ENCODE measurements around the gene TJP1. TPM values are rescaled to one million over a fixed set of nuclear protein-coding genes. Genes with fewer than 3 reads are reported as not detected.

Gene TJP1
- total and polyA plus RNA-seq, 2 of the 8 experiments (the other 6 are each of a cell fraction or from before 2014, with no cell fraction given) = 46.3 to 138 TPM

- no peak overlapping the region for H4K5ac ChIP-seq (ENCODE audit: insufficient read length, low read depth, low read length)
- H3K23me2 ChIP-seq (ENCODE audit: low read depth, low read length) = no peaks in the 10 kb centered on the region
- ChIA-PET POLR2A (ENCODE audit: partially characterized antibody) (no interaction called here), CTCF (ENCODE audit: partially characterized antibody) (interaction anchor here (1.2 to 2.4 kb wide), 5 partner anchors 11 to 75 kb away, joined by 3 to 7 read pairs (median 3); no protein-coding TSS in a partner anchor)
- no peaks in the 10 kb centered on the region for H4K20me1 ChIP-seq (replicated peaks in 1 of 2; ENCODE audit: control insufficient read depth in 1 of 2, insufficient read depth in 2 of 2, low read length in 2 of 2)
- TF ChIP-seq SIN3A (conservative IDR thresholded peaks at IDR 0.05 in 1 of 2, IDR thresholded peaks at IDR 0.05 in 1 of 2; ENCODE audit: low read depth in 1 of 2, low read length in 2 of 2) (no peak), PHF8 (conservative IDR thresholded peaks at IDR 0.05; ENCODE audit: low read depth, low read length) (no peak), SUZ12 (IDR thresholded peaks at IDR 0.05; ENCODE audit: low read length) (no peak), ASH2L (IDR thresholded peaks at IDR 0.05; ENCODE audit: low read length) (no peak), GTF2F1 (IDR thresholded peaks at IDR 0.05; ENCODE audit: borderline replicate concordance, low read depth, low read length) (no peak), BACH1 (IDR thresholded peaks at IDR 0.05; ENCODE audit: low read length) (no peak), FOSL1 (IDR thresholded peaks at IDR 0.05; ENCODE audit: insufficient read depth, low read depth, low read length) (no peak), SIX5 (IDR thresholded peaks at IDR 0.05; ENCODE audit: low read depth, low read length) (no peak), POLR2AphosphoS5 (IDR thresholded peaks at IDR 0.05; ENCODE audit: low read depth, low read length) (no peak), SRF (IDR thresholded peaks at IDR 0.05; ENCODE audit: low read depth, low read length) (no peak), TAF1 (IDR thresholded peaks at IDR 0.05; ENCODE audit: low read depth, low read length) (no peak), EGR1 (IDR thresholded peaks at IDR 0.05; ENCODE audit: borderline replicate concordance, low read depth, low read length) (no peak)
- DNase-seq (ENCODE audit: low read depth in 1 of 2, low spot score in 2 of 2) (no peak), FAIRE-seq (no peak)
- H2BK15ac ChIP-seq (ENCODE audit: low read length) = no peak overlapping the region
- H3K56ac ChIP-seq (replicated peaks; ENCODE audit: insufficient read length, low read depth, low read length) = no peak overlapping the region
- H3K9ac ChIP-seq (replicated peaks in 1 of 4; ENCODE audit: extremely low read depth in 1 of 4, low read depth in 3 of 4, low read length in 3 of 4) = no peak overlapping the region
- peaks cover 0 to 9% (median 3%) of the 10 kb centered on the region in 4 experiments; a peak in 4 of 7 replicates for H3K4me1 ChIP-seq (replicated peaks in 1 of 4; ENCODE audit: control insufficient read depth in 3 of 4, insufficient read depth in 4 of 4, low read length in 3 of 4)
- H2AFZ ChIP-seq (ENCODE audit: low read length) = no peak overlapping the region
- H3K18ac ChIP-seq (ENCODE audit: extremely low read depth, low read length) = no peak overlapping the region
- no peak overlapping the region for H2BK20ac ChIP-seq (ENCODE audit: low read length)
- H3K79me1 ChIP-seq (ENCODE audit: low read depth, low read length) = no peaks in the 10 kb centered on the region
- H3K27me3 ChIP-seq (replicated peaks in 1 of 4; ENCODE audit: control insufficient read depth in 3 of 4, extremely low read depth in 1 of 4, insufficient read depth in 3 of 4, low read length in 3 of 4) = no peaks in the 10 kb centered on the region
- H2BK120ac ChIP-seq (replicated peaks; ENCODE audit: low read depth, low read length) = no peak overlapping the region
- H3K9me3 ChIP-seq (ENCODE audit: insufficient read depth in 2 of 2, low read depth in 1 of 2, low read length in 1 of 2) = no peaks in the 10 kb centered on the region
- H3K27ac ChIP-seq (ENCODE audit: low read depth, low read length) = no peak overlapping the region
- H3K4me2 ChIP-seq (ENCODE audit: insufficient read depth in 1 of 2, low read depth in 2 of 2, low read length in 2 of 2) = no peak overlapping the region
- 78% methylated on average over 3 of the region's 3 CpGs; no CpG with 5 or more reads in 1 of the 2 experiments for WGBS, 2 experiments (ENCODE audit: extremely low coverage in 1 of 2, insufficient coverage in 1 of 2, insufficient read length in 1 of 2, insufficient replicate concordance in 2 of 2, low coverage in 1 of 2, low lambda C conversion rate in 2 of 2, missing lambda C conversion rate in 1 of 2)
- H3K4me3 ChIP-seq (ENCODE audit: extremely low read depth in 1 of 4, insufficient read depth in 2 of 4, low read depth in 3 of 4, low read length in 4 of 4) = no peak overlapping the region
- H2BK5ac ChIP-seq (ENCODE audit: low read depth, low read length) = no peak overlapping the region
- no peak overlapping the region for H4K91ac ChIP-seq (replicated peaks; ENCODE audit: insufficient read length, low read length)
- H4K8ac ChIP-seq (ENCODE audit: extremely low read depth, insufficient read depth, low read length) = no peak overlapping the region
- no peak overlapping the region for H2BK12ac ChIP-seq (ENCODE audit: low read depth, low read length)
- no peaks in the 10 kb centered on the region for H3K79me2 ChIP-seq (ENCODE audit: control insufficient read depth in 1 of 2, insufficient read depth in 2 of 2, low read length in 2 of 2)
- H3K36me3 ChIP-seq (ENCODE audit: control insufficient read depth in 2 of 4, insufficient read depth in 4 of 4, low read length in 3 of 4) = no peaks in the 10 kb centered on the region
- no peak overlapping the region for H3K23ac ChIP-seq (ENCODE audit: insufficient read length)
- H3K14ac ChIP-seq (ENCODE audit: insufficient read length) = no peak overlapping the region
- no peak overlapping the region for H3K4ac ChIP-seq (replicated peaks; ENCODE audit: insufficient read length, low read depth, low read length)
- no peak overlapping the region for H2AK5ac ChIP-seq (ENCODE audit: low read depth, low read length)
Measured at GRCh38 chr15:29867241-29868000, 45.2 kb upstream of the TJP1 start.
